ENCODE data around the gene C2orf76.

DNA sequence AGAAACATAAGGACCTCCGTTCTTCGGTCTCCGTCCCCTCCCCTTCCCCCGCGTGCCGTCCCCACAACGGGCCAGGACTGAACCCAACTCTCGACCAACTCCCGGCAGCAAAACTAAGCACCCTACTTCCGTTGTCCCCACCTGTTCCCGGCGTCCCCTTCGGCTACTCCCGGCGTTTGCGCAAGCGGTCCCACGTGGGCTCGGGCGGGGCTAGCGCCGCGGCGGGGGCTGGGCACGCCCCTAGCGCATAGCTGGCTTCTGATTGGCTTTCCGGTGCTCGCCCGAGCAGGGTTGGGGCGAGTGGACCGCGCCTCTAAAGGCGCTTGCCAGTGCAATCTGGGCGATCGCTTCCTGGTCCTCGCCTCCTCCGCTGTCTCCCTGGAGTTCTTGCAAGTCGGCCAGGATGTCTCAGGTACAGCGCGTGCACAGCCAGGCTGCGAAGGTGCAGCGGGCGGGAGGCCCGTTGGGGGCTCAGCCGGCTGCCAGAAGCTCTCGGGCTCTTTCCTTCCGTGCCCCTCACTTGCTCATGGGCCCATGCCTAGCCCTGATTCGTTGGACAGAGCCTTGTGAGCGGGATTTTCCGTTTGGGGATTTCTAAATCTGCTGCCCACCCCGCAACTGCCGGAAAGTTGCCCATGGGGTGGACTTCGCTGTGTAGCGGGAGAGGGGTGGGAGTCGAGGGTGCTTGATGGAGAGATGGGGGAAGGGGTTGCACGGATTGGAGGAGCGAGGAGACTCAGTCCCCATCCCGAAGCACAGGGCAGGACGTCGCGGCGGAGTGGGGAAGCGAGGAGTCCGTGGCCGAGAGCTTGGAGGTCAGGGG is at the start of gene C2orf76, which contains the start of gene DBI:
- TF ChIP-seq CTCF (conservative IDR thresholded peaks at IDR 0.05 in 1 of 2, IDR thresholded peaks at IDR 0.05 in 1 of 2; ENCODE audit: extremely low read depth in 1 of 2, insufficient read depth in 1 of 2, low read depth in 1 of 2, low read length in 2 of 2): no peak
- no peak for TF ChIP-seq EZH2 (IDR thresholded peaks at IDR 0.05; ENCODE audit: borderline replicate concordance, low read length)
